ENCODE measurements around the gene S100A5. TPM values are rescaled to one million over a fixed set of nuclear protein-coding genes. Genes with fewer than 3 reads are reported as not detected.

The S100A5 gene
- total and polyA plus RNA-seq, 10 of the 15 experiments (the other 5 are each of a cell fraction or from before 2014, with no cell fraction given): 0.47 to 0.75 (median 0.56) TPM; not detected in 6

- CTCF ChIA-PET: interaction anchor here (0.8 to 4.5 kb wide), 2 partner anchors 18 to 56 kb away, joined by 3 to 31 read pairs; no protein-coding TSS in a partner anchor
- H3K4me3 ChIP-seq: no peak overlapping the region
- no peaks in the 10 kb centered on the region for H3K36me3 ChIP-seq (ENCODE audit: control insufficient read depth in 2 of 2, insufficient read depth in 2 of 2, low read length in 1 of 2)
- intact Hi-C loops (cut with micrococcal nuclease; ENCODE audit: unreplicated experiment) (loop anchor here (5.0 kb wide), 2 partner anchors 159 to 234 kb away; partner anchors contain the start of gene ILF2), in situ Hi-C loops (cut with MboI) (no loop called here)
- POLR2A ChIA-PET: interaction anchor here (0.5 kb wide), 1 partner anchor 123 kb away, joined by 5 read pairs; no protein-coding TSS in a partner anchor
- H3K4me1 ChIP-seq (ENCODE audit: control insufficient read depth, insufficient read depth, low read length): no peaks in the 10 kb centered on the region
- SMC1A ChIA-PET (ENCODE audit: uncharacterized antibody, unreplicated experiment): interaction anchor here (1.1 kb wide), 1 partner anchor 55 kb away, joined by 3 read pairs; no protein-coding TSS in a partner anchor
- WGBS (ENCODE audit: insufficient coverage, insufficient replicate concordance, low lambda C conversion rate, missing lambda C conversion rate): 33% methylated on average over 3 of the region's 3 CpGs
- RAD21 ChIA-PET (ENCODE audit: unreplicated experiment): no interaction called here
- no peaks in the 10 kb centered on the region for H3K9me3 ChIP-seq (replicated peaks; ENCODE audit: control insufficient read depth, insufficient read depth, low read length)
- DNase-seq (ENCODE audit: low read depth, low spot score) (no peak), FAIRE-seq (no peak), ATAC-seq (no peak)
- H4K20me1 ChIP-seq (ENCODE audit: control insufficient read depth, insufficient read depth): no peaks in the 10 kb centered on the region
- no peak overlapping the region for H3K27ac ChIP-seq (ENCODE audit: control insufficient read depth, insufficient read depth)
- H3K79me2 ChIP-seq (ENCODE audit: control insufficient read depth, insufficient read depth, low read length): no peaks in the 10 kb centered on the region
- TF ChIP-seq E2F4 (IDR thresholded peaks at IDR 0.05; ENCODE audit: low read depth, low read length) (no peak), HDGF (IDR thresholded peaks at IDR 0.05) (no peak), CEBPB (IDR thresholded peaks at IDR 0.05; ENCODE audit: borderline replicate concordance in 1 of 2, low read depth in 2 of 2, low read length in 2 of 2) (no peak)
- no peak overlapping the region for H3K9ac ChIP-seq (ENCODE audit: control insufficient read depth, insufficient read depth, low read length)
- no peaks in the 10 kb centered on the region for H3K27me3 ChIP-seq (replicated peaks in 1 of 2; ENCODE audit: control insufficient read depth in 2 of 2, insufficient read depth in 2 of 2, low read length in 1 of 2)
- no peak overlapping the region for H2AFZ ChIP-seq (ENCODE audit: control insufficient read depth, low read depth, low read length)
- no TSS peak for BruUV-seq (replicated peaks)
- H3K4me2 ChIP-seq (ENCODE audit: control insufficient read depth, insufficient read depth): no peak overlapping the region
Measured at GRCh38 chr1:153513023-153513422, 27.7 kb downstream of the S100A5 start.

- no peak overlapping the region for H3K4me2 ChIP-seq (ENCODE audit: control insufficient read depth, insufficient read depth)
- TF ChIP-seq SMC3 (IDR thresholded peaks at IDR 0.05; ENCODE audit: borderline replicate concordance, low read length): peak; percentile 84
- TF ChIP-seq CTCF (IDR thresholded peaks at IDR 0.05 in 2 of 3, conservative IDR thresholded peaks at IDR 0.05 in 1 of 3; ENCODE audit: control insufficient read depth in 2 of 3, extremely low read depth in 1 of 3, insufficient read depth in 1 of 3, low read depth in 3 of 3, low read length in 3 of 3): peak; percentile 85 to 97 (median 91)
- no peak for TF ChIP-seq MLLT1 (IDR thresholded peaks at IDR 0.05)
- peak in 1 of 2 experiments; percentile 52; a peak in 1 of 4 replicates for TF ChIP-seq BHLHE40 (IDR thresholded peaks at IDR 0.05; ENCODE audit: borderline replicate concordance in 1 of 2, low read depth in 2 of 2, low read length in 1 of 2)
- no peak for TF ChIP-seq ELK1 (IDR thresholded peaks at IDR 0.05; ENCODE audit: low read depth, low read length)
- no peak for TF ChIP-seq HCFC1 (IDR thresholded peaks at IDR 0.05; ENCODE audit: low read length)
Measured at GRCh38 chr1:153510984-153511410, 29.7 kb downstream of the S100A5 start.

More at GRCh38 chr1:153510984-153511410, 29.7 kb downstream of the S100A5 start:
- no peaks in the 10 kb centered on the region for H3K9me3 ChIP-seq (replicated peaks; ENCODE audit: control insufficient read depth, insufficient read depth, low read length)
- POLR2A ChIA-PET: interaction anchor here (1.1 to 1.4 kb wide), 2 partner anchors 22 to 34 kb away, joined by 3 read pairs; no protein-coding TSS in a partner anchor
- peak; percentile 96 for FAIRE-seq
- SMC1A ChIA-PET (ENCODE audit: uncharacterized antibody, unreplicated experiment): interaction anchor here (0.7 to 3.7 kb wide), 31 partner anchors 10 to 476 kb away, joined by 3 to 41 read pairs (median 4); partner anchors contain the start of genes PGLYRP3, RAB13 and S100A6
- H3K27me3 ChIP-seq (replicated peaks in 1 of 2; ENCODE audit: control insufficient read depth in 2 of 2, insufficient read depth in 2 of 2, low read length in 1 of 2): no peaks in the 10 kb centered on the region
- 0% methylated on average over 7 of the region's 7 CpGs for WGBS (ENCODE audit: insufficient coverage, insufficient replicate concordance, low lambda C conversion rate, missing lambda C conversion rate)
- ATAC-seq: peak; percentile 97
- H4K20me1 ChIP-seq (ENCODE audit: control insufficient read depth, insufficient read depth): no peaks in the 10 kb centered on the region
- no peaks in the 10 kb centered on the region for H3K4me1 ChIP-seq (ENCODE audit: control insufficient read depth, insufficient read depth, low read length)
- BruUV-seq (replicated peaks): no TSS peak
- intact Hi-C loops (cut with micrococcal nuclease; ENCODE audit: unreplicated experiment): loop anchor here (1.0 to 5.0 kb wide), 4 partner anchors 57 to 236 kb away; partner anchors contain the start of genes ILF2 and S100A14
- no peak for DNase-seq (ENCODE audit: low read depth, low spot score)
- peak overlapping the region; percentile 16 for H2AFZ ChIP-seq (ENCODE audit: control insufficient read depth, low read depth, low read length)
- H3K27ac ChIP-seq (ENCODE audit: control insufficient read depth, insufficient read depth): no peak overlapping the region
- no peak overlapping the region for H3K9ac ChIP-seq (ENCODE audit: control insufficient read depth, insufficient read depth, low read length)
- H3K36me3 ChIP-seq (ENCODE audit: control insufficient read depth in 2 of 2, insufficient read depth in 2 of 2, low read length in 1 of 2): no peaks in the 10 kb centered on the region
- RAD21 ChIA-PET (ENCODE audit: unreplicated experiment): interaction anchor here (0.6 to 4.5 kb wide), 19 partner anchors 9 to 270 kb away, joined by 3 to 59 read pairs (median 4); partner anchors contain the start of genes CHTOP, ILF2, S100A14 and S100A2
- H3K4me3 ChIP-seq: no peak overlapping the region
- CTCF ChIA-PET: interaction anchor here (0.6 to 7.3 kb wide), 46 partner anchors 9 to 744 kb away, joined by 3 to 191 read pairs (median 4); partner anchors contain the start of genes CHTOP, DENND4B, ILF2 and JTB
- in situ Hi-C loops (cut with MboI): no loop called here
- H3K79me2 ChIP-seq (ENCODE audit: control insufficient read depth, insufficient read depth, low read length): no peaks in the 10 kb centered on the region

All from GM12878 (cell line).